Measurements from ENCODE around the gene ATP1A4.

- no peak for TF ChIP-seq POLR2A (IDR thresholded peaks at IDR 0.05)
- TF ChIP-seq CTCF (IDR thresholded peaks at IDR 0.05) = no peak
These were observed 58.1 kb downstream of the ATP1A4 start for GRCh38 chr1:160209321-160210046.

Data from uterus (tissue), 2 donors.